ENCODE data around the gene LRCH2. TPM values are rescaled to one million over a fixed set of nuclear protein-coding genes. Genes with fewer than 3 reads are reported as not detected.

Gene LRCH2
- total and polyA plus RNA-seq, 9 of the 15 experiments (the other 6 are each of a cell fraction or from before 2014, with no cell fraction given) = 1.4 to 7.2 (median 2.9) TPM

- H4K20me1 ChIP-seq (replicated peaks; ENCODE audit: control insufficient read depth, insufficient read depth, low read length) = no peaks in the 10 kb centered on the region
- no peaks in the 10 kb centered on the region; a peak in 1 of 5 replicates for H3K4me1 ChIP-seq (replicated peaks in 1 of 2; ENCODE audit: control insufficient read depth in 2 of 2, insufficient read depth in 2 of 2, low read length in 2 of 2)
- DNase-seq (ENCODE audit: extremely low read depth in 1 of 4, low spot score in 3 of 4) (no peak), ATAC-seq (no peak), FAIRE-seq (no peak)
- no TSS peak for BruUV-seq (replicated peaks)
- intact Hi-C loops (cut with micrococcal nuclease) (no loop called here), in situ Hi-C loops (cut with MboI) (no loop called here)
- no peak overlapping the region for H3K4me3 ChIP-seq
- no peaks in the 10 kb centered on the region for H3K9me1 ChIP-seq (ENCODE audit: control insufficient read depth, insufficient read depth, low read length)
- no peak overlapping the region for H2AFZ ChIP-seq (ENCODE audit: low read depth, low read length)
- no peak overlapping the region for H3K9ac ChIP-seq (ENCODE audit: insufficient read depth in 1 of 2, low read depth in 2 of 2, low read length in 2 of 2)
- no peaks in the 10 kb centered on the region for H3K79me2 ChIP-seq (ENCODE audit: control insufficient read depth, insufficient read depth, low read length)
- no peaks in the 10 kb centered on the region for H3K27me3 ChIP-seq (ENCODE audit: control insufficient read depth in 2 of 2, insufficient read depth in 2 of 2, low read length in 2 of 2)
- H3K9me3 ChIP-seq (replicated peaks; ENCODE audit: control insufficient read depth, insufficient read depth, low read depth, low read length) = no peaks in the 10 kb centered on the region
- no peak overlapping the region for H3K4me2 ChIP-seq (ENCODE audit: insufficient read depth, low read length)
- H3K36me3 ChIP-seq (ENCODE audit: control insufficient read depth, insufficient read depth, low read length) = no peaks in the 10 kb centered on the region
- no peak for TF ChIP-seq ZNF347 (CRISPR knock-in tag; IDR thresholded peaks at IDR 0.05; ENCODE audit: low read depth)
- no peak for TF ChIP-seq ZBTB17 (CRISPR knock-in tag; IDR thresholded peaks at IDR 0.05)
- TF ChIP-seq PKNOX1 (IDR thresholded peaks at IDR 0.05) = no peak
- no peak for TF ChIP-seq HIVEP1 (CRISPR knock-in tag; IDR thresholded peaks at IDR 0.05)
- no peak for TF ChIP-seq ZBED1 (IDR thresholded peaks at IDR 0.05)
- no peak for TF ChIP-seq NEUROD1 (IDR thresholded peaks at IDR 0.05; ENCODE audit: borderline replicate concordance, low read depth, low read length, partially characterized antibody)
- CTCF ChIA-PET (ENCODE audit: low intra/inter-chr PET ratio) = no interaction called here
- POLR2A ChIA-PET = no interaction called here
- H3K27ac ChIP-seq (ENCODE audit: extremely low read depth, low read depth, low read length) = no peak overlapping the region
Measured at GRCh38 chrX:115065304-115065703, 168.6 kb downstream of the LRCH2 start.

Small RNAs within 50 kb of the gene (small RNA-seq; reads per million reads assigned to genes)
- not detected for gene RF00019
- 5.8 reads per million, percentile 93 among the genes with 10 or more reads in this experiment for gene SNORA35B

Other genes with a start within 250 kb of the LRCH2 start
- not detected in 2 replicates for gene IL13RA2, start 216.5 kb downstream of the LRCH2 start, total RNA-seq (2014; rRNA removed)
- 0.15 TPM in 1 of 2 replicates, not detected in the other for gene IL13RA2, start 216.5 kb downstream of the LRCH2 start, total RNA-seq (2014; rRNA removed; fragmentation: Illumina TruSeq; extraction: Trizol)
- 0.11 TPM in 1 of 2 replicates, not detected in the other for gene IL13RA2, start 216.5 kb downstream of the LRCH2 start, total RNA-seq (2015; rRNA removed; fragmentation: Illumina TruSeq; extraction: Trizol)
- gene IL13RA2, start 216.5 kb downstream of the LRCH2 start, total RNA-seq (2021) = not detected in 2 replicates
- gene IL13RA2, start 216.5 kb downstream of the LRCH2 start, polyA plus RNA-seq (2011; rRNA removed) = 0.06 TPM in 1 of 2 replicates, not detected in the other
- gene IL13RA2, start 216.5 kb downstream of the LRCH2 start, polyA plus RNA-seq (2014; fragmentation: Illumina TruSeq; extraction: Trizol) = 0.15 TPM in 1 of 2 replicates, not detected in the other
- under 1 TPM in 1 of 2 experiments, not detected in 1; 0.18 TPM for gene IL13RA2, start 216.5 kb downstream of the LRCH2 start, polyA plus RNA-seq (2014; fragmentation: Nextera tagmentation; extraction: Ambion mirVana)
- gene IL13RA2, start 216.5 kb downstream of the LRCH2 start, polyA plus RNA-seq (2014; rRNA removed) = not detected in 2 replicates
- gene RBMXL3, start 44.7 kb downstream of the LRCH2 start, total RNA-seq (2014; rRNA removed) = not detected in 2 replicates
- not detected in 2 replicates for gene RBMXL3, start 44.7 kb downstream of the LRCH2 start, total RNA-seq (2014; rRNA removed; fragmentation: Illumina TruSeq; extraction: Trizol)
- gene RBMXL3, start 44.7 kb downstream of the LRCH2 start, total RNA-seq (2015; rRNA removed; fragmentation: Illumina TruSeq; extraction: Trizol) = 0.04 TPM in 1 of 2 replicates, not detected in the other
- 0.29 and 0.31 TPM in 2 replicates for gene RBMXL3, start 44.7 kb downstream of the LRCH2 start, total RNA-seq (2021)
- not detected in 2 replicates for gene RBMXL3, start 44.7 kb downstream of the LRCH2 start, polyA plus RNA-seq (2011; rRNA removed)
- gene RBMXL3, start 44.7 kb downstream of the LRCH2 start, polyA plus RNA-seq (2014; fragmentation: Illumina TruSeq; extraction: Trizol) = 0.03 and 0.22 TPM in 2 replicates
- not detected for gene RBMXL3, start 44.7 kb downstream of the LRCH2 start, polyA plus RNA-seq (2014; fragmentation: Nextera tagmentation; extraction: Ambion mirVana)
- not detected in 2 replicates for gene RBMXL3, start 44.7 kb downstream of the LRCH2 start, polyA plus RNA-seq (2014; rRNA removed)
- 0.32 and 0.53 TPM in 2 replicates for gene LUZP4, start 55.6 kb upstream of the LRCH2 start, total RNA-seq (2014; rRNA removed)
- 0.44 and 0.57 TPM in 2 replicates for gene LUZP4, start 55.6 kb upstream of the LRCH2 start, total RNA-seq (2014; rRNA removed; fragmentation: Illumina TruSeq; extraction: Trizol)
- 0.26 and 0.36 TPM in 2 replicates for gene LUZP4, start 55.6 kb upstream of the LRCH2 start, total RNA-seq (2015; rRNA removed; fragmentation: Illumina TruSeq; extraction: Trizol)
- 0.16 and 0.25 TPM in 2 replicates for gene LUZP4, start 55.6 kb upstream of the LRCH2 start, total RNA-seq (2021)
- 0.36 and 0.69 TPM in 2 replicates for gene LUZP4, start 55.6 kb upstream of the LRCH2 start, polyA plus RNA-seq (2011; rRNA removed)
- 0.70 and 0.80 TPM in 2 replicates for gene LUZP4, start 55.6 kb upstream of the LRCH2 start, polyA plus RNA-seq (2014; fragmentation: Illumina TruSeq; extraction: Trizol)
- 1 to 10 TPM in 1 of 2 experiments, under 1 TPM in 1; 0.75 to 1.1 TPM for gene LUZP4, start 55.6 kb upstream of the LRCH2 start, polyA plus RNA-seq (2014; fragmentation: Nextera tagmentation; extraction: Ambion mirVana)
- 0.21 and 0.49 TPM in 2 replicates for gene LUZP4, start 55.6 kb upstream of the LRCH2 start, polyA plus RNA-seq (2014; rRNA removed)

Measured in K562 (cell line).